ENCODE data around the gene MYO7A.

The MYO7A gene

GRCh38 chr11:77206264-77207018 is 78.4 kb downstream of the MYO7A start:
- Histone ChIP-seq H3K4me1 (peaks cover 0 to 8% (median 3%) of the 10 kb centered on the region in 4 donors), H3K36me3 (no peaks in the 10 kb centered on the region), H3K4me3 (no peak overlapping the region), H3K9me3 (no peaks in the 10 kb centered on the region), H3K27ac (no peak overlapping the region), H3K27me3 (no peaks in the 10 kb centered on the region)
- no peak for TF ChIP-seq CTCF (IDR thresholded peaks at IDR 0.05)
- intact Hi-C loops (cut with DNase I; ENCODE audit: low total_unique reads), result no loop called here
- DNase-seq, result no peak

GRCh38 chr11:77207019-77207485 is 79.0 kb downstream of the MYO7A start:
- TF ChIP-seq CTCF (IDR thresholded peaks at IDR 0.05), result no peak
- H3K9me3 ChIP-seq, result no peaks in the 10 kb centered on the region
- no peak overlapping the region for H3K27ac ChIP-seq
- H3K4me3 ChIP-seq, result no peak overlapping the region
- peaks cover 0 to 8% (median 3%) of the 10 kb centered on the region in 4 donors for H3K4me1 ChIP-seq
- no peaks in the 10 kb centered on the region for H3K27me3 ChIP-seq
- intact Hi-C loops (cut with DNase I; ENCODE audit: low total_unique reads), result no loop called here
- no peaks in the 10 kb centered on the region for H3K36me3 ChIP-seq
- no peak for DNase-seq

GRCh38 chr11:77207618-77208313 is 79.7 kb downstream of the MYO7A start:
- no peaks in the 10 kb centered on the region for H3K9me3 ChIP-seq
- H3K4me3 ChIP-seq, result no peak overlapping the region
- TF ChIP-seq CTCF (IDR thresholded peaks at IDR 0.05), result no peak
- no peaks in the 10 kb centered on the region for H3K27me3 ChIP-seq
- no peak overlapping the region for H3K27ac ChIP-seq
- intact Hi-C loops (cut with DNase I; ENCODE audit: low total_unique reads), result no loop called here
- no peaks in the 10 kb centered on the region for H3K36me3 ChIP-seq
- peaks cover 0 to 8% (median 3%) of the 10 kb centered on the region in 4 donors for H3K4me1 ChIP-seq
- peak in 1 of 2 donors; percentile 57 for DNase-seq

DNA sequence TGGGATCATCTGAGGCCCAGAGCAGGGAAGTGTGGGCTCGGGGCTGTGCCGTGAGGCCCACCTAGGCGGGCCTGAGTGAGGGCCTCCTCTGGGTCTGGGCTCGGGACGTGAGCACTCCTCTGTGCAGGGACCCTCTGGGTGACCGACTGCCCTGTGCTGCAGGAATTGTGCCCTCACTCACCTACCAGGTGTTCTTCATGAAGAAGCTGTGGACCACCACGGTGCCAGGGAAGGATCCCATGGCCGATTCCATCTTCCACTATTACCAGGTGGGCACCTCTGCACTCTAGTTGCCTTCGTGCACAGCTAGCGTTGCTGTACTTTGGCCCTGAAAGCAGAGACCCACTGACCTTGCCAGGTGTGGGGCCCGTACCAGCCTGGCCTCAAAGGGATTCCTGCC is 80.5 kb downstream of the MYO7A start:
- H3K27ac ChIP-seq, result no peak overlapping the region
- H3K4me1 ChIP-seq, result peaks cover 0 to 8% (median 3%) of the 10 kb centered on the region in 4 donors
- no peak for DNase-seq
- no peaks in the 10 kb centered on the region for H3K27me3 ChIP-seq
- no peak for TF ChIP-seq CTCF (IDR thresholded peaks at IDR 0.05)
- no peaks in the 10 kb centered on the region for H3K9me3 ChIP-seq
- no peak overlapping the region for H3K4me3 ChIP-seq
- no peaks in the 10 kb centered on the region for H3K36me3 ChIP-seq
- intact Hi-C loops (cut with DNase I; ENCODE audit: low total_unique reads), result no loop called here

DNA sequence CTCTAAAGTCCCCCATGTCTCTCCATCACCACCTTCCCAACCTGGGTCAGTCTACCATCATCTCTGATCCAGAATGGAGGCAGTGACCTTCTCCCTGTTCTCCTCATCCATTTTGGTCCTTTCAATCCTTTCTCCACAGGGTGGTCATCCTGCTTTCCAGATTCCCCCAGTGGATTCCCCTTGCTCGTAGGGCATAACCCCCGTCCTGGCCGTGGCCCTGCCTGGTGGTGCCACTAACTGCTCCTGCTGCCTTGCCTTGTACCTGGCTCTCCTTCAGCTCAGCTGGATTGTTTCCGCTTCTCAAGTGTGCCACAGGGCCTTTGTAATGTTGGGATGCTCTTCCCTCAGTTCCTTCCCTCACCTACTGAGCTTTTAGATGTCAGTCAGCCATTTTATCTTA is 81.6 kb downstream of the MYO7A start:
- peaks cover 0 to 8% (median 3%) of the 10 kb centered on the region in 4 donors for H3K4me1 ChIP-seq
- H3K27ac ChIP-seq, result no peak overlapping the region
- H3K27me3 ChIP-seq, result no peaks in the 10 kb centered on the region
- no peak overlapping the region for H3K4me3 ChIP-seq
- DNase-seq, result no peak
- intact Hi-C loops (cut with DNase I; ENCODE audit: low total_unique reads), result no loop called here
- no peak for TF ChIP-seq CTCF (IDR thresholded peaks at IDR 0.05)
- H3K9me3 ChIP-seq, result no peaks in the 10 kb centered on the region
- no peaks in the 10 kb centered on the region for H3K36me3 ChIP-seq
